ENCODE measurements around the gene PCDHGC4. TPM values are rescaled to one million over a fixed set of nuclear protein-coding genes. Genes with fewer than 3 reads are reported as not detected.

The PCDHGC4 gene
- total RNA-seq, 1 donor from 2014 or later, result 2.8 TPM

GRCh38 chr5:141512390-141512910, 27.6 kb downstream of the PCDHGC4 start:
- no peak for DNase-seq (ENCODE audit: extremely low spot score, unreplicated experiment)
- Mint-ChIP-seq H3K27me3 (ENCODE audit: unreplicated experiment) (no peaks in the 10 kb centered on the region), H3K9me3 (ENCODE audit: unreplicated experiment) (no peaks in the 10 kb centered on the region), H3K27ac (ENCODE audit: unreplicated experiment) (peak overlapping the region; percentile 96), H3K36me3 (ENCODE audit: unreplicated experiment) (peaks cover 7% of the 10 kb centered on the region), H3K4me3 (ENCODE audit: unreplicated experiment) (peak overlapping the region; percentile 73), H3K4me1 (ENCODE audit: unreplicated experiment) (peaks cover 86% of the 10 kb centered on the region)
- TF ChIP-seq CTCF (IDR thresholded peaks at IDR 0.05), result peak; percentile 80

DNA sequence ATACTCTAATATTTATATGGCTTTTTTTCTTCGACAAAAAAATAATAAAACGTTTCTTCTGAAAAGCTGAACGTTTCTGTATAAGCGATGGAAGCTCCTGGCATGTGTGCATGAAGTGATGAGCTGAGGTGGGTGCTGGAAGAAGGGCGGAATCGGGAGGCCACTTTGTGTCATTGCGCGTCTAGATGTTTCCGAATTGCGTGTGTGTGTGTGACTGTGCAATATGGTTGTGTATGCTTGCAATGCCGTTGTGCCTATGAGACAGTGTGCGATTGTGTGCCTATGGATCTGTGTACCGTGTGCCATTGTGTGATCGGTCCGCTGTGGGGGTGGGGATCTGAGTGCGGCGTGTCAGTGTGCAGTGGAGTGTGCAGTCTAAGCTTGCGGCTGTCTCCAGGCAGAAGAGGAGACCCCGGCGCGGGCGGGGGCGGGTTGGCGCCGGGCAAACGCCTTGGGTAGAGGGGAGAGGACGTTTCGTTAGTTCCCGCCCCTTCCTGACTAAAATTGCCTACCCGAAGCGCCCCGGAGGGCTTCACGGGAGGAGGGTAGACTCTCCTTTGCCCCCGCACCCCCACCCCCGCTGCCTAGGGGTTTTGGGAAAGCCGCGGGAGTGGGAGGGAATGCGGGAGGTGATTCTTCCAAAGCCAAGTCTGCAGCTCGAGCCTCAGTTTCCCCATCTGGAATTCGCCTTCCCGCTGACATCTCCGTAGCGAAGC, 28.2 kb downstream of the PCDHGC4 start:
- peaks cover 86% of the 10 kb centered on the region for H3K4me1 Mint-ChIP-seq (ENCODE audit: unreplicated experiment)
- no peak for DNase-seq (ENCODE audit: extremely low spot score, unreplicated experiment)

GRCh38 chr5:141513627-141514329, 28.9 kb downstream of the PCDHGC4 start:
- peaks cover 11% of the 10 kb centered on the region for H3K36me3 Mint-ChIP-seq (ENCODE audit: unreplicated experiment)
- DNase-seq (ENCODE audit: extremely low spot score, unreplicated experiment), result no peak
- H3K9me3 Mint-ChIP-seq (ENCODE audit: unreplicated experiment), result no peaks in the 10 kb centered on the region
- peaks cover 86% of the 10 kb centered on the region for H3K4me1 Mint-ChIP-seq (ENCODE audit: unreplicated experiment)
- H3K4me3 Mint-ChIP-seq (ENCODE audit: unreplicated experiment), result peak overlapping the region; percentile 73
- H3K27me3 Mint-ChIP-seq (ENCODE audit: unreplicated experiment), result no peaks in the 10 kb centered on the region
- TF ChIP-seq CTCF (IDR thresholded peaks at IDR 0.05), result no peak
- peak overlapping the region; percentile 96 for H3K27ac Mint-ChIP-seq (ENCODE audit: unreplicated experiment)

More for the DNA sequence above, 28.2 kb downstream of the PCDHGC4 start:
- no peak for TF ChIP-seq CTCF (IDR thresholded peaks at IDR 0.05)
- Mint-ChIP-seq H3K27ac (ENCODE audit: unreplicated experiment) (peak overlapping the region; percentile 96), H3K27me3 (ENCODE audit: unreplicated experiment) (no peaks in the 10 kb centered on the region), H3K9me3 (ENCODE audit: unreplicated experiment) (no peaks in the 10 kb centered on the region), H3K36me3 (ENCODE audit: unreplicated experiment) (peaks cover 9% of the 10 kb centered on the region), H3K4me3 (ENCODE audit: unreplicated experiment) (peak overlapping the region; percentile 73)

DNA sequence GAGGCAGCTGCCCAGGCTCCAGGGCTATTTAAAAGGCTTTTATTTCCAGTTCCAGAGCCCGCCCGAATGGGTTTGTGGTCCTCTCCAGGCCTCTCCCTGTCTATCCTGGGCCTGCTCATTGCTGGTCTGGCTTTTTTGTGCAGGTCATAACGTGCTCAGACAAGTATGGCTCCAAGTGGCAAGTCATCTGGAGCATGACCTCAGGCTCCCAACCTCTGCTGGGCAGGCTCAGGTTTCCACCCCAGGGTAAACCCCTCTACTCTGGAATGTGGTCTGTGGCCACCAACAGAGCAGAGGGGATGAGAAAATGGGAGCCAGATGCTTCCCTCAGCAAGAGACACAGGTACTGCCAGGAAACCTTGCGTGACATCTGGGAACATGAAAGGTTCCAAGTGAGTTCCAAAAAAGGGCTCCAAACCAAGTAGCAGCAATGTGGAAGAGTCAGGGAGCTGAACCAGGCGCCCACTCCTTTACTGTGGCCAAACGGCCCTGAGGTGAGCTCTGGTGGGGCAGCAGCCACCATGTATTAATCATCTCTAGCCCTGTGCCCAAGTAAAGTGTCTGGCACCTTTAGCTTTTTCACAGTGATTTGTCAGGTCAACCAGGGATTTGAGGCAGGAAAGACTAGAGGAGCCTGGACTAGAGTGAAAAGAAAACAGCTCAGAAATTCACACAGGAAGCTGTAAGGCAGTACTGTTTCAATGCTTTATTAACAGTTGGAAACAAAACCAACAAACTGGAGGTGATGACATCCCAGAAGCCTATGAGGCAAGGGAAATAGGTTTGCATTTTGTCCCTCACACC, 29.7 kb downstream of the PCDHGC4 start:
- H3K36me3 Mint-ChIP-seq (ENCODE audit: unreplicated experiment), result peaks cover 18% of the 10 kb centered on the region
- no peak for TF ChIP-seq CTCF (IDR thresholded peaks at IDR 0.05)
- no peak for DNase-seq (ENCODE audit: extremely low spot score, unreplicated experiment)
- no peaks in the 10 kb centered on the region for H3K9me3 Mint-ChIP-seq (ENCODE audit: unreplicated experiment)
- no peaks in the 10 kb centered on the region for H3K27me3 Mint-ChIP-seq (ENCODE audit: unreplicated experiment)
- peaks cover 86% of the 10 kb centered on the region for H3K4me1 Mint-ChIP-seq (ENCODE audit: unreplicated experiment)
- peak overlapping the region; percentile 96 for H3K27ac Mint-ChIP-seq (ENCODE audit: unreplicated experiment)
- H3K4me3 Mint-ChIP-seq (ENCODE audit: unreplicated experiment), result peak overlapping the region; percentile 73
